Head of caudate nucleus (tissue), 42 donors: ENCODE data around the gene LPAR6.
"Not testable (repeated sequence)": the region's sequence is repeated elsewhere in the genome, so short reads cannot be mapped to it uniquely, and the experiment has no call there.

Experiments used
- DNase-seq, 42 donors: peaks; one replicate each; pipeline versions ENCODE4 v3.0.0 to v3.0.0-alpha.2; 2020 to 2021; ENCODE audit warnings: mixed read lengths in 7 of 42
- intact Hi-C: fragments of 100-400 bp; cut with DNase I; formaldehyde crosslinking; loops from one replicate; pipeline ENCODE4 v1.15.0; 2022

The LPAR6 gene

DNA sequence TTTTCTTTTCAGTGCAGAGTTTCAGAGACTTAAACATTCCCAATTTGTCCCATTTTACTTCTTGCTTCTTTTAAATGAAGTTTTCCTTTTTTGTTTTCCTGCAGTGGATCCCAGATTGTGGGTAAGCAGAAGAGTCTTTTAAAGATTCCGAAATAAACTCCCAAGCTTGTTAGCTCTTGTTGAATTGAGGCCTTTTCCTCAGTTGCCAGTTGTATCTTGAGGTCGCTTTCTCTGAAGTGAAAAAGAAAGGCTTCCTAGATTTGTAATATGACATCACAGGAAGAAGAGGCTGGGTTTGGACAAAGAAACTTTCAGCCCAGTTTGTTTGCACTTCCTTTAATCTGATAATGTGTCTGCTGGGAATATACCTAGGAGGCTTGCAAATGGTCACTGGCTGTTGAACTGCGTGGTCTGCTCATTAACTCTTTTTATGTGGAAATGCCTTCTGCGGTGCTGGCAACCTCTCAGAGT lies at the start of gene LPAR6:
Gene LPAR6, minus strand, starts transcription at position 233 of the 471 bp plus-strand sequence. CDS start 690 bp downstream, outside the sequence.
- peak in 1 of 42 donors; percentile 23 for DNase-seq

DNA sequence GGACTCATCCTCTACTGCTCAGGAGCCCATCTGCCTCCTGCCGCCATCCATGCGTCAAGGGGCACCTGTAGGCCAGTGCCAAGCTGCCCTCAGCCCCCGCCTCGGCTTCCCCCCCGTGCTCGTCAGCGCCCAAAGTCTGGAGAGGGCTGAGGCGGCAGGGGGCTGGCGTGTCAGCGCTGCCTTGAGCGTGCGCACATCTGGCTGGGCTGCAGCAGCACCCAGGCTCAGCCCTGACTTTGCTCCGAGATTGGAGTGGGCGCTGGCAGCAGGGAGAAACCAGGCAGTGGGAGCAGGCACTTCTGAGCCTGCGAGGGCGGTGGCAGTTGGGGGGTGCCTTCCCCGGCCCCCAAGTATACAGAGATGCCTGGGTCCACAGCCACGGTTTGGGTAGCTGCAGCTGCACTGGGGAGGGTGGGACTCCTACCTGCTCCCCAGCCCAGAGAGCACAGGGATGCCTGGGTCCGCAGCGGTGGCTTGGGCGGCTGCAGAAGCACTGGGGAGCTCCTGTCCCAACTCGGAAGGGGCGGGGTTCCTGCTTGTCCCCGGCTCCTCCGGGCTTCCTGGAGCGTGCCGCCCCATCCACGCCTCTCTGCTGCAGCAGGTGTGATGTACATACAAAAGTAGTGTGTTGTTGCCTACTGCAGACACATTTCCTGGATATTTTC lies 44.8 kb upstream of the LPAR6 start:
- intact Hi-C loops, result no loop called here
- peak in 6 of 42 donors; percentile 0 to 39 (median 14) for DNase-seq

More for the DNA sequence above, at the start of gene LPAR6:
- intact Hi-C loops, result no loop called here

- peak in 1 of 42 donors; percentile 1 for DNase-seq
- intact Hi-C loops, result no loop called here
These were observed 43.6 kb upstream of the LPAR6 start for GRCh38 chr13:48456546-48456945.

DNA sequence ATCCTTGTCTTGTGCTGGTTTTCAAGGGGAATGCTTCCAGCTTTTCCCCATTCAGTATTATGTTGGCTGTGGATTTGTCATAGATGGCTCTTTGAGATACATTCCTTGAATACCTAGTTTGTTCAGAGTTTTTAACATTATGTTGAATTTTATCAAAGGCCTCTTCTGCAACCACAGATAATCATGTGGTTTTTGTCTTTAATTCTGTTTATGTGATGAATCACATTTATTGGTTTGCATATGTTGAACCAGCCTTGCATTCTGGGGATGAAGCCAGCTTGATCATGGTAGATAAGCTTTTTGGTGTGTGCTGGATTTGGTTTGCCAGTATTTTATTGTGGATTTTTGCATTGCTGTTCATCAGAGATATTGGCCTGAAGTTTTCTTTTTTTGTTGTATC lies 38.3 kb upstream of the LPAR6 start:
- intact Hi-C loops, DNase-seq: not testable (repeated sequence)

- DNase-seq, result no peak
- intact Hi-C loops, result no loop called here
These were observed 36.7 kb upstream of the LPAR6 start for GRCh38 chr13:48449656-48450055.

DNA sequence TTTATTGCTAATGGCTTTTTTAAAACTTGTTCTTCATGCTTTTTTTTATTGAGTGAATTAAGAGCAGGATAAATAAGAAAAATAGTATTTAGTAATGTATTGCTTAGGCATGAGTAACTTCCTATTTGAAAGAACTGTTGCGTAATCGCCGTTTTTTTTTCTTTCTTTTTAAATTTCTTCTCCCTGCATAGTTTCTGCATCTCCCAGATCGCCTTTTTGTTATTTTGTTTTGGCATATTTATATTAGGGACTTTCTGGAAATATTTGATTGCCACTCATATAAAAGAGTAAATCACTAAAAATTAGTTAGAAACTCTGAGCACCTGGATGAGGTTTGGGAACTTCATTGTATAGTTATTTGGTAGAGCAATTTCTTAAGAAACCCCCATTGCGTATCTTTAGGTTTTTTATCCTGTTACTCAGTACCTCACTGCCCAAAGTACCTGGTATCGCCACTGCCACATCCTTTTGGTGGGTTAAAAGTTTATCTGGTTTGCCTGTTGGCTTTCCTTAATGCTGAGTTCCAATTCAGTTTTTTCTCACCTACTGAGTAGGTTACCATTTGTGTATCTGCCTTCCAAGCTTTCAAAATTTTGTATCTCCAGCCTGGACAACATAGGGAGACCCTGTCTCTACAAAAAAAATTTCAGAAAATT lies 36.2 kb upstream of the LPAR6 start:
- intact Hi-C loops, result no loop called here
- no peak for DNase-seq

- intact Hi-C loops, result no loop called here
- DNase-seq, result no peak
These were observed 35.5 kb upstream of the LPAR6 start for GRCh38 chr13:48448285-48448958.

GRCh38 chr13:48446464-48446863 lies 33.6 kb upstream of the LPAR6 start:
- intact Hi-C loops, result no loop called here
- DNase-seq, result no peak

- intact Hi-C loops, result no loop called here
- DNase-seq, result no peak
These were observed 30.7 kb upstream of the LPAR6 start for GRCh38 chr13:48443442-48444208.

GRCh38 chr13:48437371-48437770 lies 24.5 kb upstream of the LPAR6 start:
- peak in 26 of 42 donors; percentile 15 to 72 (median 41) for DNase-seq
- intact Hi-C loops, result no loop called here

GRCh38 chr13:48436661-48437288 lies 23.9 kb upstream of the LPAR6 start:
- intact Hi-C loops, result no loop called here
- no peak for DNase-seq

- intact Hi-C loops, result no loop called here
These were observed 21.3 kb upstream of the LPAR6 start for GRCh38 chr13:48434200-48434599.

GRCh38 chr13:48431987-48432615 lies 19.2 kb upstream of the LPAR6 start:
- DNase-seq, result no peak
- intact Hi-C loops, result no loop called here

More at GRCh38 chr13:48434200-48434599, 21.3 kb upstream of the LPAR6 start:
- no peak for DNase-seq

DNA sequence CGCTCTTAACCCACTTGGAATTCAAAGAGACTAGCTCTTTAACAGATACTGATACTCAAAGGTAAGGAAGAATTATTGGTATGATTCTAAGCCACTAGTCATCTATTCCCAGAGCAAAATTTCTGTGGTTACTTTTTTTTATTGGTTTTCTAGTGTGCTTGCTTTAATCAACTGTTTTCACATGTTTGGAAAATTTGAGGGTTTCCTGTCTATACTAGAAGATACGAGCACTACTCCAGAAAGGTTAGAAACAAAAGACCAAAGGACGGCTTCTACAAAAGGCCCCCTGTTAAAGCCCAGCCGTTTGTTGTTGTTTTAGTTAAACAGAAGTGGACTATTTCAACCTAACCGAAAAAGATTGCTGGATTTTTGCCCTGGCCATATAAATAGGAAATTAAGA lies 18.5 kb upstream of the LPAR6 start:
- no peak for DNase-seq
- intact Hi-C loops, result no loop called here

DNA sequence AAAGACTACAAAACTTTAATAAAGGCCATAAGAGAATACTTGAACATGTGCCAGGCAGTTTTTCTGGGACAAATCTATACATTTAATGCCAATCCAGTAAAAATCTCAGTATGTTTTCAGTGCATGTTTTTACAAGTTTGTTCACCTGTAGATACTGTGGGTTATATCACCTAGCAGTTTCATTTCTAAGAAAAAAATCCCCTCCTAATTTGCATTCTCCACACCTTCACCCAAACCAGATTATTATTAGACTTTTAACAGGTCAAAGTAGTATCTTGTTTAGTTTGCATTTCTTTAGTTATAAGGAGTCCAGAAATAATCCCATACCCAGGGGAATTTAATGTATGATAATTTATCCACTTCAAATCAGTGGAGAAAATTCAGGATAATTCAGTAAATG lies 17.0 kb upstream of the LPAR6 start:
- intact Hi-C loops, result no loop called here

GRCh38 chr13:48429036-48429435 lies 16.1 kb upstream of the LPAR6 start:
- no peak for DNase-seq
- intact Hi-C loops, result no loop called here

More for the DNA sequence above, 17.0 kb upstream of the LPAR6 start:
- no peak for DNase-seq

DNA sequence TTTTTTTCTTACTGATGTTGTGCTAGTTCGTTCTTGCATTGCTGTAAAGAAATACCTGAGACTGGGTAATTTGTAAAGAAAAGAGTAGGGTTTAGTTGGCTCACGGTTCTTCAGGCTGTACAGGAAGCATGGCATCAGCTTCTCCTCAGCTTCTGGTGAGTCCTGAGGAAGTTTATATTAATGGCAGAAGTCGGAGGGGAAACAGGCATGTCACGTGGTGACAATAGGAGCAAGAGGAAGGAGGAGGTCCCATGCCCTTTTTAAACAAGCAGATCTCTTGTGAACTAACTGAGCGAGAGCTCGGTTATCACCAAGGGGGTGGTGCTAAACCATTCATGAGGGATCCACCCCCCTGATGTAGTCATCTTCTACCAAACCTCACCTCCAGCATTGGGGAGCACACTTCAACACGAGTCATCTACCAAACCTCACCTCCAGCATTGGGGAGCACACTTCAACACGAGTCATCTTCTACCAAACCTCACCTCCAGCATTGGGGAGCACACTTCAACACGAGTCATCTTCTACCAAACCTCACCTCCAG lies 13.9 kb upstream of the LPAR6 start:
- intact Hi-C loops, result not testable (repeated sequence)
- peak in 8 of 42 donors; percentile 16 to 39 (median 24) for DNase-seq

DNA sequence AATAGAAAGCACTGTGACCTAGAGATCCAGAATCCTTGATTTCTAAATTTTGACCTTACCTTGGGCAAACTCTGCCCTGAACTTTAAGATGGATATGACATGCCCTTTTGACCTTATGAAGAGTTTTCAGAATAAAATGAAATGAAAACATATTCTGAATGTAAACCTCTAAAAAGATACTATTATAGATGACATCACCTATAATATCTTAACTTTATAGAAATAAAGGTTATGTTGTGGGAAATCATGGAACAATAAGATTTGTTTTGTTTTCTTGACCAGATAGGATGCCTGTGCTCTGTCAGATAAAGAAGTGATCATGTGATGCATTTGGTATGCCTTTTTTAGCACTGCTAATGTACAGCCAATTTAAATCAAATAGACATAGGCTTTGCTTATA lies 13.1 kb upstream of the LPAR6 start:
- DNase-seq, result no peak
- intact Hi-C loops, result no loop called here
